Heart left ventricle (tissue), 16 donors: ENCODE measurements around the gene MOGAT2. TPM values are rescaled to one million over a fixed set of nuclear protein-coding genes. Genes with fewer than 3 reads are reported as not detected.

Experiments
- ATAC-seq, 4 donors: fragments of 200-7000 bp; cut with Tn5 transposase; one replicate each; pipeline ENCODE4 v1.9.1; 2020 to 2022; ENCODE audit warnings: moderate library complexity in 4 of 4, mild to moderate bottlenecking in 3 of 4, moderate number of reproducible peaks in 1 of 4
- DNase-seq, 5 donors: peaks; one replicate each; pipeline ENCODE4 v3.0.0-alpha.2; 2020
- H3K27ac ChIP-seq, 12 donors: fragments of 200-600 bp; sonication (generic) in 4 of 12; one replicate each; pipeline versions ENCODE4 v1.5.0 to v1.8.0; 2016 to 2022; ENCODE audit warnings: mild to moderate bottlenecking in 2 of 12
- H3K27me3 ChIP-seq, 9 donors: fragments of 200-600 bp; sonication (generic) in 2 of 9; one replicate each; pipeline versions ENCODE4 v1.5.1 to v1.8.0; 2016 to 2022; ENCODE audit warnings: mild to moderate bottlenecking in 3 of 9
- H3K36me3 ChIP-seq, 9 donors: fragments of 200-600 bp; sonication (generic) in 2 of 9; one replicate each; pipeline versions ENCODE4 v1.5.0 to v1.8.0; 2018 to 2022; ENCODE audit warnings: mild to moderate bottlenecking in 2 of 9
- H3K4me1 ChIP-seq, 12 donors: fragments of 200-600 bp; sonication (generic) in 4 of 12; one replicate each; pipeline versions ENCODE4 v1.5.0 to v1.8.0; 2016 to 2022; ENCODE audit warnings: mild to moderate bottlenecking in 3 of 12
- H3K4me3 ChIP-seq, 12 donors: fragments of 200-600 bp; sonication (generic) in 4 of 12; one replicate each; pipeline versions ENCODE4 v1.5.0 to v1.8.0; 2017 to 2022; ENCODE audit warnings: mild to moderate bottlenecking in 9 of 12, moderate library complexity in 4 of 12
- H3K9me3 ChIP-seq, 12 donors: fragments of 200-600 bp; sonication (generic) in 4 of 12; one replicate each; pipeline versions ENCODE4 v1.5.0 to v1.8.0; 2016 to 2022; ENCODE audit warnings: mild to moderate bottlenecking in 1 of 12
- POLR2A ChIP-seq, 2 donors: fragments of 450-650 bp; IDR thresholded peaks; one replicate each; pipeline ENCODE4 v1.6.1; 2017; ENCODE audit warnings: antibody characterized with exemption in 2 of 2, mild to moderate bottlenecking in 2 of 2, moderate library complexity in 2 of 2
- WGBS, 4 donors: extraction: QIAGEN DNeasy Blood & Tissue Kit in 2 of 4; methylation state at CpG; one replicate each; pipeline versions ENCODE4 v1.1.5 to v1.1.7; 2013 to 2018; 5-methylcytosine and 5-hydroxymethylcytosine counted together
- intact Hi-C, 10 donors: fragments of 100-400 bp; cut with DNase I; formaldehyde crosslinking; loops; one replicate each; pipeline versions ENCODE4 v1.11.1 to v1.14.2; 2022
- polyA plus RNA-seq, 2 donors: library from polyadenylated mRNA; stranded (reverse); fragments of 200-250 nt; gene quantifications; one replicate each; pipeline ENCODE4 v1.2.3, GENCODE V29; 2013
- total RNA-seq, 9 donors: library from RNA; depleted of rRNA in 2 of 9; stranded (reverse); fragments of >200 nt in 2 of 9; fragmentation: NEBNext Ultra II Directional in 3 of 9; extraction: Animal tissue kit (Norgen Biotek cat#: 25700) in 3 of 9; gene quantifications; one replicate each; pipeline versions ENCODE4 v1.1.0 to v1.2.4, GENCODE V29; 2016 to 2023
- TF ChIP-seq, protein P1 (sequence below), 12 donors: fragments of 200-600 bp; sonication (generic) in 4 of 12; IDR thresholded peaks; one replicate each; pipeline versions ENCODE4 v1.5.0 to v1.8.0; 2018 to 2022; ENCODE audit warnings: antibody characterized with exemption in 12 of 12, mild to moderate bottlenecking in 5 of 12
- donor health status: ischemic (EF 13 %, LVEDD 7.1; RV severe dilation, severe dysfunction).
- donor health status: healthy with polysubstance abuse.
- donor health status: DM: no; HTN: yes; CAD: no.
- donor health status: DM: no; HTN: no; CAD: no.
- donor health status: ischemic (EF 25% LVEDD 6.9; RV normal size, moderate dysfunction).
- donor health status: ischemic (EF 25% LVEDD 5.7; RV mildly dilated, moderate dysfunction).
- donor health status: healthy.
- donor health status: DM: yes; HTN: yes; CAD: no.
- donor health status: ischemic (EF 35%, LVEDD 5.7; RV mildly dilated, moderate dysfunction).
- donor health status: nonischemic (EF 11% LVEDD 7.7; RV severe dilation, severe dysfunction).
- donor health status: DM: yes; HTN: yes; CAD: no.
- donor health status: PGD.
- donor health status: ischemic (EF 29% LVEDD 5.4; RV normal size, mild dysfunction).
- donor health status: nonischemic (EF 23%, LVEDD 6.1; RV moderate dilation, normal function).

The MOGAT2 gene
- total and polyA plus RNA-seq, 11 donors = 0.04 to 0.27 (median 0.22) TPM; not detected in 7

DNA sequence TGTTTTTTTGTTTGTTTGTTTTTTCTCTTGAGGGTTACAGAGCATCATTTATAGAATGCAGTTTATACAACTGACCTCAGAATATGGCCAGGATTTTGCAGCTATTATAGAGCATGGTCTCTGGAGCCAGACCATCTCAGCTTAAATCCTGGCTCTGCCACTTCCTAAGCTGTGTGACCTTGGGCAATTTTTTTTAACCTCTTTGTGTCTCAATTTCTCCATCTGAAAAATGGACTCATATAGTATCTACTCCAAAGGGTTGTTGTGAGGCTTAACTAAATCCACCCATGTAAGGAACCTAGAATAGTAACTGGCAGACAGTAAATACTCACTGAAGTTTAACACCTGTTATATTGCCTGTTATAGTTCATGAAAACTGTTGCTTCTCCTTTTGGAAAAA is 42.6 kb downstream of the MOGAT2 start:
- DNase-seq (no peak), ATAC-seq (no peak)
- Histone ChIP-seq H3K9me3 (no peaks in the 10 kb centered on the region), H3K4me3 (no peak overlapping the region), H3K27ac (no peak overlapping the region), H3K27me3 (no peaks in the 10 kb centered on the region), H3K36me3 (no peaks in the 10 kb centered on the region), H3K4me1 (peaks cover 0 to 14% (median 0%) of the 10 kb centered on the region in 12 donors)
- intact Hi-C loops = loop anchor here in 2 of 10 donors (10.0 kb wide), 2 partner anchors 45 to 215 kb away; partner anchors contain the start of gene MOGAT2 (in 1 of the 2)
- no peak for TF ChIP-seq POLR2A (IDR thresholded peaks at IDR 0.05)
- TF ChIP-seq, protein P1, sequence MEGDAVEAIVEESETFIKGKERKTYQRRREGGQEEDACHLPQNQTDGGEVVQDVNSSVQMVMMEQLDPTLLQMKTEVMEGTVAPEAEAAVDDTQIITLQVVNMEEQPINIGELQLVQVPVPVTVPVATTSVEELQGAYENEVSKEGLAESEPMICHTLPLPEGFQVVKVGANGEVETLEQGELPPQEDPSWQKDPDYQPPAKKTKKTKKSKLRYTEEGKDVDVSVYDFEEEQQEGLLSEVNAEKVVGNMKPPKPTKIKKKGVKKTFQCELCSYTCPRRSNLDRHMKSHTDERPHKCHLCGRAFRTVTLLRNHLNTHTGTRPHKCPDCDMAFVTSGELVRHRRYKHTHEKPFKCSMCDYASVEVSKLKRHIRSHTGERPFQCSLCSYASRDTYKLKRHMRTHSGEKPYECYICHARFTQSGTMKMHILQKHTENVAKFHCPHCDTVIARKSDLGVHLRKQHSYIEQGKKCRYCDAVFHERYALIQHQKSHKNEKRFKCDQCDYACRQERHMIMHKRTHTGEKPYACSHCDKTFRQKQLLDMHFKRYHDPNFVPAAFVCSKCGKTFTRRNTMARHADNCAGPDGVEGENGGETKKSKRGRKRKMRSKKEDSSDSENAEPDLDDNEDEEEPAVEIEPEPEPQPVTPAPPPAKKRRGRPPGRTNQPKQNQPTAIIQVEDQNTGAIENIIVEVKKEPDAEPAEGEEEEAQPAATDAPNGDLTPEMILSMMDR (IDR thresholded peaks at IDR 0.05) = no peak

DNA sequence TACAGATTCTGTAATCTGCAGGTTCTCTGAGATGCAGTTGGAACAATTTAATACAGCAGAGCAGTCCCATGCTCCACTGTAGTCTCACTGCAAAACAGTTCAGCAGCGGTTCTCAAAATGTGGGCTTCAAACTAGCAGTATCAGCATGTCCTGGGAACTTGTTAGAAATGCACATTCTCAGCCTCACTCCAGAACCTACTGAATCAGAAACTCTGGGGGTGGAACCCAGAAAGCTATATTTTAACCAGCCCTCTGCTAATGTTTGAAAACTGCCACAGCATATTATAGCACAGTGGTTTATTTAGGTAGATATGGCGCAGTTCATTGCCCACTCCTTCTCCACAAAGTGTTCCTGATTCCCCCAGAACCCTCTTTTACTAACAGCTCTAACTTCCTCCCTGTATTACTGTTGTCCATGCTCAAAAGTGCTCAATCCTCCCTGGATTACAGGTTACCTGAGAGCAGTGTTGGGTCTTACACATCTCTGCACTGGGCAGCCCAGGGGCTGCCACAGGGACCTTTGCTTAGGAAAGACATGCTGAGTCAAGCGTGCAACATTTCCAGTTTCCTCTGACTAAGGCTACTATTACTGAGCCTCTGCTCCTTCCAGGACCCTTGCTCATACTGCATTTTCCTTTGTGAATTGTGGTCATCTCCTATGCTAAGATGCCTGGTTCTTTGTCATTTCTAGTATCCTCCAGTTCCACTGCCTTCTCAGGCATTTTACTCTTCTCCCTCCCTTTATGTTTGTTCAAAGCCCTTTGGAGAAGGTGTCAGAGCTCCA is 43.3 kb downstream of the MOGAT2 start:
- intact Hi-C loops = loop anchor here in 2 of 10 donors (10.0 kb wide), 2 partner anchors 46 to 216 kb away; partner anchors contain the start of gene MOGAT2 (in 1 of the 2)
- WGBS, 4 donors = 90 to 97% (median 92%) methylated on average over 3 of the region's 3 CpGs

DNA sequence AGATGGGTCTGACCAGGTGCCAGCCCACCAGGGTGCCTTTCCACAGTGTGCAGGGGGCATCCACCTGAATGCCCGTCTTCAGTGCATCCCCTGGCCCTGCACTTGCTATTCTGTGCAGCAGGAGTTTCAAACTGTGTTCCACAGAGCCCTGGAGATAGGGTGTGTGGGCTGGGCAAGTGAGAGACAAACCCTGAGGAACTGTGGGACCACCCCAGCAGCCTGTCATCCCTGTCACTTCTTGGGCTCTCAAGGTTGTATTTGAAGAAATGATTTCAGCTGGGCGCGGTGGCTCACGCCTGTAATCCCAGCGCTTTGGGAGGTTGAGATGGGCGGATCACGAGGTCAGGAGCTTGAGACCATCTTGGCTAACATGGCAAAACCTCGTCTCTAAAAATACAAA is 44.5 kb downstream of the MOGAT2 start:
- intact Hi-C loops = loop anchor here in 2 of 10 donors (10.0 kb wide), 2 partner anchors 47 to 217 kb away; partner anchors contain the start of gene MOGAT2 (in 1 of the 2)
- TF ChIP-seq POLR2A (IDR thresholded peaks at IDR 0.05) = no peak
- TF ChIP-seq, protein P1 (IDR thresholded peaks at IDR 0.05) = no peak

More for the DNA sequence above, 43.3 kb downstream of the MOGAT2 start:
- H3K36me3 ChIP-seq = no peaks in the 10 kb centered on the region
- H3K4me1 ChIP-seq = peaks cover 0 to 14% (median 0%) of the 10 kb centered on the region in 12 donors
- DNase-seq (no peak), ATAC-seq (no peak)
- H3K4me3 ChIP-seq = no peak overlapping the region
- TF ChIP-seq, protein P1 (IDR thresholded peaks at IDR 0.05) = no peak
- TF ChIP-seq POLR2A (IDR thresholded peaks at IDR 0.05) = no peak
- no peaks in the 10 kb centered on the region for H3K9me3 ChIP-seq
- H3K27ac ChIP-seq = no peak overlapping the region
- H3K27me3 ChIP-seq = peaks cover 0 to 2% (median 0%) of the 10 kb centered on the region in 9 donors

DNA sequence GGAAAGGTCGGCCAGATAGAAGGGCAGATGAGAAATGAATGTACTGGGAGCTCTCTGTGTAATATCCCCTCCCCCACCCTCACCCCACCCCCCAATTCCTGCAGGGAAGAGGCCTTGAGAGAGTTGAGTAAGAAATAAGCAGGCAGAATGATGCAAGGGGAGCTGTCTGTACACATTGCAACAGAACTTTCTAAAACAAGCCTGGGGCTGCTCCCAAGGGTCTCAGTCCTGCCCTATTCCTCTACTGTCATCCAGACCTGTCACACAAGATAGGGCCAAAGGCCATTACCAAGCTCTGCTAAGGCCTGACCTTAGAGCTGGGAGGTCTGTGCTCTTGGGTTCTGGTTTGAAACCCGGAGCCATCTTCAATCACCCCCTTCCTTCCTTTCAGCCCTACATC is 45.2 kb downstream of the MOGAT2 start:
- Histone ChIP-seq H3K36me3 (no peaks in the 10 kb centered on the region), H3K4me1 (peaks cover 0 to 18% (median 2%) of the 10 kb centered on the region in 12 donors), H3K9me3 (no peaks in the 10 kb centered on the region), H3K27ac (no peak overlapping the region), H3K27me3 (peaks cover 0 to 7% (median 0%) of the 10 kb centered on the region in 9 donors), H3K4me3 (no peak overlapping the region)
- intact Hi-C loops = loop anchor here in 2 of 10 donors (10.0 kb wide), 2 partner anchors 48 to 218 kb away; partner anchors contain the start of gene MOGAT2 (in 1 of the 2)
- TF ChIP-seq, protein P1 (IDR thresholded peaks at IDR 0.05) = no peak
- TF ChIP-seq POLR2A (IDR thresholded peaks at IDR 0.05) = no peak
- WGBS, 4 donors = 75 to 86% (median 78%) methylated on average over 2 of the region's 2 CpGs
- DNase-seq = no peak
- peak in 1 of 4 donors; percentile 43 for ATAC-seq

More for the DNA sequence above, 44.5 kb downstream of the MOGAT2 start:
- H3K36me3 ChIP-seq = no peaks in the 10 kb centered on the region
- no peak for DNase-seq
- no peaks in the 10 kb centered on the region for H3K9me3 ChIP-seq
- peaks cover 0 to 14% (median 0%) of the 10 kb centered on the region in 12 donors for H3K4me1 ChIP-seq
- ATAC-seq = no peak
- H3K27me3 ChIP-seq = peaks cover 0 to 4% (median 0%) of the 10 kb centered on the region in 9 donors
- no peak overlapping the region for H3K27ac ChIP-seq
- no peak overlapping the region for H3K4me3 ChIP-seq
- WGBS, 4 donors = 92 to 94% (median 93%) methylated on average over 7 to 8 of the region's 8 CpGs
